K562 (cell line): ENCODE measurements around the gene CSNK1D. TPM values are rescaled to one million over a fixed set of nuclear protein-coding genes. Genes with fewer than 3 reads are reported as not detected.
A peak's percentile ranks its signal among the peaks of the same experiment; 100 is the strongest.

Experiments
- BCL6 ChIP-seq: fragments of 250-450 bp; sonication (Bioruptor Pico); IDR thresholded peaks from 2 replicates; pipeline ENCODE4 v1.4.0; 2020
- EGR1 ChIP-seq: fragments of 450-650 bp; conservative IDR thresholded peaks from 2 replicates; pipeline ENCODE4 v1.6.1; 2017; ENCODE audit warnings: mild to moderate bottlenecking
- HCFC1 ChIP-seq: IDR thresholded peaks from 2 replicates; pipeline ENCODE4 v1.6.1; 2012; ENCODE audit warnings: low read depth, low read length, improper control_type of control experiment
- POLR2G ChIP-seq: fragments of 200-400 bp; formaldehyde crosslinking; IDR thresholded peaks from 2 replicates; pipeline ENCODE4 v1.6.1; 2017; ENCODE audit warnings: low read depth, mild to moderate bottlenecking, antibody characterized with exemption, low read length, moderate library complexity
- STAG1 ChIP-seq: sonication (generic); formaldehyde crosslinking; IDR thresholded peaks from 2 replicates; pipeline ENCODE4 v1.5.0; 2020; ENCODE audit warnings: missing genetic modification reagents, borderline replicate concordance
- TOE1 ChIP-seq, 2 experiments: fragments of 450-650 bp in 1 of 2; sonication (generic) in 1 of 2; formaldehyde crosslinking in 1 of 2; IDR thresholded peaks; 2 replicates each; pipeline versions ENCODE4 v1.7.1 to v1.8.0; 2016 to 2022; ENCODE audit warnings: borderline replicate concordance in 2 of 2, mild to moderate bottlenecking in 2 of 2, antibody characterized with exemption in 1 of 2, inconsistent platforms in 1 of 2, low read depth in 1 of 2, missing genetic modification reagents in 1 of 2, moderate library complexity in 1 of 2
- polyA plus RNA-seq, 8 experiments: library from polyadenylated mRNA; depleted of rRNA in 4 of 8; stranded (reverse) in 5 of 8; unstranded in 3 of 8; fragments of >200 nt; fragmentation: Nextera tagmentation in 2 of 8; fragmentation: Illumina TruSeq in 1 of 8; extraction: Ambion mirVana in 2 of 8; extraction: Trizol in 1 of 8; gene quantifications; 2 replicates each; pipeline versions ENCODE4 v1.2.1 to v1.2.3, GENCODE V29; 2011 to 2014; ENCODE audit warnings: inconsistent platforms in 1 of 8, missing spikeins in 1 of 8
- total RNA-seq, 7 experiments: library from RNA; depleted of rRNA in 6 of 7; stranded (reverse); fragments of >200 nt in 6 of 7; fragmentation: Illumina TruSeq in 2 of 7; extraction: Trizol in 2 of 7; gene quantifications; 2 replicates each; pipeline versions ENCODE4 v1.2.1 to v1.2.3, GENCODE V29; 2011 to 2021; ENCODE audit warnings: low replicate concordance in 1 of 7
- TF ChIP-seq, protein P1 (sequence below): sonication (generic); formaldehyde crosslinking; IDR thresholded peaks from 2 replicates; pipeline ENCODE4 v1.8.0; 2022; ENCODE audit warnings: missing genetic modification reagents, mild to moderate bottlenecking, borderline replicate concordance
- TF ChIP-seq, protein P2 (sequence below): sonication (generic); formaldehyde crosslinking; IDR thresholded peaks from 2 replicates; pipeline ENCODE4 v1.5.0; 2020; ENCODE audit warnings: missing genetic modification reagents

The CSNK1D gene
- total and polyA plus RNA-seq, 9 of the 15 experiments (the other 6 are each of a cell fraction or from before 2014, with no cell fraction given), result 6.5 to 133 (median 41.3) TPM

DNA sequence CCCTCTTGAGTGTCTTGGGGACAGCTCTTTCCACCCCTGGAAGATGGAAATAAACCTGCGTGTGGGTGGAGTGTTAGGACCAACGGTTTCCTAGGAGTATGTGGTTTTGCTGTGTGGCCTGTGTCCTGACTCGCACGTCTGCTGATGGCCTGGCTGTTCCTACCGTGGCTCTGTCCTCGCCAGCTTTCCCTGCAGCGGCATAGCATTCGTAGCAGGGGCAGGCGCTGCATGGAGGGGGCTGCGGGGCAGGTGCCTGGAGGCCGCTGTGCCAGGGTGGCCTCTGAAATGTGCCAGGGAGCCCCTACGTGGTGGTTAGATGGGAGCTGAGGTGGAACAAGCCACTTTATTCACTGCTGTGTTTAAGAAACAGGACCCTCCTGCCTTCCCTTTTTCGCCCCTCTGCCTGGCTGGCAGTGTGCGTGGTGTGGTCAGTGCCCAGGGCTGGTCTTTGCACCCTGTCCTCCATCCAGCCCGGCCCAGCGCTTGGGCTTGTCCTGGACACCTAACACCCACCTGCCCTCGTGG, 34.0 kb downstream of the CSNK1D start (continued):
- TF ChIP-seq HCFC1 (no peak), EGR1 (peak; percentile 36; the same call in 1 of the 2 replicates), STAG1 (CRISPR knock-in tag) (no peak), POLR2G (no peak), TOE1 (IDR thresholded peaks at IDR 0.05; ENCODE audit: borderline replicate concordance) (no peak), TOE1 (CRISPR knock-in tag; IDR thresholded peaks at IDR 0.05; ENCODE audit: borderline replicate concordance, low read depth) (no peak), BCL6 (CRISPR knock-in tag) (no peak)
- TF ChIP-seq, protein P1, sequence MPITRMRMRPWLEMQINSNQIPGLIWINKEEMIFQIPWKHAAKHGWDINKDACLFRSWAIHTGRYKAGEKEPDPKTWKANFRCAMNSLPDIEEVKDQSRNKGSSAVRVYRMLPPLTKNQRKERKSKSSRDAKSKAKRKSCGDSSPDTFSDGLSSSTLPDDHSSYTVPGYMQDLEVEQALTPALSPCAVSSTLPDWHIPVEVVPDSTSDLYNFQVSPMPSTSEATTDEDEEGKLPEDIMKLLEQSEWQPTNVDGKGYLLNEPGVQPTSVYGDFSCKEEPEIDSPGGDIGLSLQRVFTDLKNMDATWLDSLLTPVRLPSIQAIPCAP (CRISPR knock-in tag), result no peak
- TF ChIP-seq, protein P2, sequence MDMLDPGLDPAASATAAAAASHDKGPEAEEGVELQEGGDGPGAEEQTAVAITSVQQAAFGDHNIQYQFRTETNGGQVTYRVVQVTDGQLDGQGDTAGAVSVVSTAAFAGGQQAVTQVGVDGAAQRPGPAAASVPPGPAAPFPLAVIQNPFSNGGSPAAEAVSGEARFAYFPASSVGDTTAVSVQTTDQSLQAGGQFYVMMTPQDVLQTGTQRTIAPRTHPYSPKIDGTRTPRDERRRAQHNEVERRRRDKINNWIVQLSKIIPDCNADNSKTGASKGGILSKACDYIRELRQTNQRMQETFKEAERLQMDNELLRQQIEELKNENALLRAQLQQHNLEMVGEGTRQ (CRISPR knock-in tag), result no peak
- TF ChIP-seq, all 486 proteins: peak for 3
